Activated CD4-positive, alpha-beta memory T cell treated with anti-CD3 and anti-CD28 coated beads, Interleukin-2, amount 10 ng/mL, durations not matched to agents 7 days and 5 days (primary cell): ENCODE data around the gene NTMT2. TPM values are rescaled to one million over a fixed set of nuclear protein-coding genes. Genes with fewer than 3 reads are reported as not detected.

ENCODE experiments used
- CTCF ChIA-PET: fragments of 350-600 bp; sonication (Branson Sonifier 250); formaldehyde crosslinking; loops from one replicate; lab custom pipeline; 2021; ENCODE audit warnings: antibody characterized with exemption, inconsistent platforms; lab: Charles Lee
- POLR2A ChIA-PET: fragments of 350-600 bp; sonication (Branson Sonifier 250); formaldehyde crosslinking; loops from one replicate; lab custom pipeline; 2021; ENCODE audit warnings: antibody characterized with exemption; lab: Charles Lee
- DNase-seq: peaks from one replicate; pipeline ENCODE4 v3.0.0-alpha.2; 2020
- H3K27ac Mint-ChIP-seq: one replicate; pipeline ENCODE4 v1.8.0; 2021; ENCODE audit warnings: mild to moderate bottlenecking, mixed read lengths
- H3K27me3 Mint-ChIP-seq: one replicate; pipeline ENCODE4 v1.8.0; 2021; ENCODE audit warnings: mixed read lengths
- H3K36me3 Mint-ChIP-seq: one replicate; pipeline ENCODE4 v1.8.0; 2021; ENCODE audit warnings: low read depth, mixed read lengths
- H3K4me1 Mint-ChIP-seq: one replicate; pipeline ENCODE4 v1.8.0; 2021; ENCODE audit warnings: mixed read lengths
- H3K4me3 Mint-ChIP-seq: one replicate; pipeline ENCODE4 v1.8.0; 2021; ENCODE audit warnings: mild to moderate bottlenecking, mixed read lengths
- H3K9me3 Mint-ChIP-seq: one replicate; pipeline ENCODE4 v1.8.0; 2021; ENCODE audit warnings: mixed read lengths
- total RNA-seq, 2 experiments: library from RNA; stranded (reverse); gene quantifications; one replicate each; pipeline ENCODE4 v1.2.3, GENCODE V29; 2021

Gene NTMT2
- total RNA-seq, 2 experiments from 2014 or later = not detected

GRCh38 chr1:170134521-170134920 lies 11.2 kb upstream of the NTMT2 start:
- CTCF ChIA-PET = no interaction called here
- H3K4me3 Mint-ChIP-seq = no peak overlapping the region

DNA sequence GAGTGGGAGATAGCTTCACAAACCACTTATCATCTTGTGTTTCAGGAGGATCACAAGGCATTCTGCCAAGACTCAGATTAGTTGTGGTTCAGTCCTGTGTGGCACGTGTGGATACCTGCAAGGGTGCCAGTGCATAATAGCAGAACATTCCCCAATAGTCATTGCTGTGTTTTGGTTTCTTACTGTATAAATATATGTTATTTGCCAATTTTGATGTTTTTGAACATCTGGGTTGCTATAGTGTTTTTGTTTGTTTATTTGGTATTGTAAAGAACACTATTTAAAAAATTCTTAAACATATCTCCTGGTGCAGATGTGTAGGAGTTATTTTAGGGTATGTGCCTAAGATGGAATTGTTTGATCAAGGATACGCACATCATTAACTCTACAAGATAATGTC lies 5.4 kb upstream of the NTMT2 start:
- H3K4me3 Mint-ChIP-seq = no peak overlapping the region
- H3K27ac Mint-ChIP-seq = no peak overlapping the region
- ChIA-PET POLR2A (no interaction called here), CTCF (no interaction called here)
- no peaks in the 10 kb centered on the region for H3K4me1 Mint-ChIP-seq
- DNase-seq = no peak
- H3K9me3 Mint-ChIP-seq = no peaks in the 10 kb centered on the region
- H3K27me3 Mint-ChIP-seq = peaks cover 14% of the 10 kb centered on the region
- H3K36me3 Mint-ChIP-seq = no peaks in the 10 kb centered on the region

More at GRCh38 chr1:170134521-170134920, 11.2 kb upstream of the NTMT2 start:
- Mint-ChIP-seq H3K27ac (no peak overlapping the region), H3K9me3 (no peaks in the 10 kb centered on the region), H3K27me3 (peaks cover 10% of the 10 kb centered on the region), H3K36me3 (no peaks in the 10 kb centered on the region), H3K4me1 (no peaks in the 10 kb centered on the region)
- POLR2A ChIA-PET = no interaction called here
- DNase-seq = no peak

- no peaks in the 10 kb centered on the region for H3K9me3 Mint-ChIP-seq
- H3K4me3 Mint-ChIP-seq = no peak overlapping the region
- no peaks in the 10 kb centered on the region for H3K36me3 Mint-ChIP-seq
- ChIA-PET POLR2A (no interaction called here), CTCF (no interaction called here)
- DNase-seq = no peak
- H3K4me1 Mint-ChIP-seq = no peaks in the 10 kb centered on the region
- H3K27me3 Mint-ChIP-seq = peaks cover 14% of the 10 kb centered on the region
- H3K27ac Mint-ChIP-seq = no peak overlapping the region
Observed at GRCh38 chr1:170145061-170145460, 698 bp upstream of the NTMT2 start.

- ChIA-PET POLR2A (no interaction called here), CTCF (no interaction called here)
- Mint-ChIP-seq H3K36me3 (no peaks in the 10 kb centered on the region), H3K4me1 (no peaks in the 10 kb centered on the region), H3K9me3 (no peaks in the 10 kb centered on the region), H3K4me3 (no peak overlapping the region), H3K27me3 (peaks cover 12% of the 10 kb centered on the region), H3K27ac (no peak overlapping the region)
- DNase-seq = no peak
Observed at GRCh38 chr1:170146720-170147263, 1.0 kb downstream of the NTMT2 start.

- H3K27ac Mint-ChIP-seq = no peak overlapping the region
- CTCF ChIA-PET = no interaction called here
Observed at GRCh38 chr1:170149241-170149640, 3.5 kb downstream of the NTMT2 start.

GRCh38 chr1:170150016-170150415 lies 4.3 kb downstream of the NTMT2 start:
- Mint-ChIP-seq H3K4me1 (no peaks in the 10 kb centered on the region), H3K4me3 (no peak overlapping the region), H3K36me3 (no peaks in the 10 kb centered on the region), H3K27me3 (peaks cover 11% of the 10 kb centered on the region), H3K9me3 (no peaks in the 10 kb centered on the region), H3K27ac (no peak overlapping the region)
- no peak for DNase-seq
- ChIA-PET POLR2A (no interaction called here), CTCF (no interaction called here)

More at GRCh38 chr1:170149241-170149640, 3.5 kb downstream of the NTMT2 start:
- H3K4me1 Mint-ChIP-seq = no peaks in the 10 kb centered on the region
- no peak overlapping the region for H3K4me3 Mint-ChIP-seq
- DNase-seq = no peak
- no peaks in the 10 kb centered on the region for H3K9me3 Mint-ChIP-seq
- no peaks in the 10 kb centered on the region for H3K36me3 Mint-ChIP-seq
- peaks cover 11% of the 10 kb centered on the region for H3K27me3 Mint-ChIP-seq
- POLR2A ChIA-PET = no interaction called here

GRCh38 chr1:170150921-170151320 lies 5.2 kb downstream of the NTMT2 start:
- Mint-ChIP-seq H3K4me3 (no peak overlapping the region), H3K27me3 (peaks cover 6% of the 10 kb centered on the region), H3K36me3 (no peaks in the 10 kb centered on the region), H3K9me3 (no peaks in the 10 kb centered on the region), H3K4me1 (no peaks in the 10 kb centered on the region), H3K27ac (no peak overlapping the region)
- no peak for DNase-seq
- ChIA-PET CTCF (no interaction called here), POLR2A (no interaction called here)

DNA sequence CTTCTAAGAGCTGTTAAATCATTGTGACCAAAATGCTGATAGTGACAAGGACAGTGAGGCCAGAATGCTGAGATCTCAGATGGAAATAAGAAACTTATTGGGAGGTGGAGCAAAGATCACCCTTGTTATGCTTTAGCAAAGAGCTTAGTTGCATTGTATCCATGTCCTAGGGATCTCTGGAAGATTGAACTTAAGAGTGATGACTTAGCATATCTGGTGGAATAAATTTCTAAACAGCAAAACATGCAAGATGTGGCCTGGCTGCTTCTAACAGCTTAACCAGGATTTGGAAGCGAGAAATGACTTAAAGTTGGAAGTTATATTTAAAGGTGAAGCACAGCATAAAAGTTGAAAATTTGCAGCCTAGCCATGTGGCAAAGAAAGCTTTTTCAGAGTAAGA lies 7.7 kb downstream of the NTMT2 start:
- CTCF ChIA-PET = no interaction called here
- Mint-ChIP-seq H3K4me1 (no peaks in the 10 kb centered on the region), H3K9me3 (no peaks in the 10 kb centered on the region), H3K27me3 (peaks cover 4% of the 10 kb centered on the region), H3K27ac (no peak overlapping the region), H3K4me3 (no peak overlapping the region), H3K36me3 (no peaks in the 10 kb centered on the region)
- DNase-seq = no peak
- POLR2A ChIA-PET = no interaction called here

- no peak overlapping the region for H3K4me3 Mint-ChIP-seq
- no peak for DNase-seq
- no peak overlapping the region for H3K27ac Mint-ChIP-seq
- no peaks in the 10 kb centered on the region for H3K36me3 Mint-ChIP-seq
- H3K27me3 Mint-ChIP-seq = peaks cover under 1% of the 10 kb centered on the region
- H3K4me1 Mint-ChIP-seq = no peaks in the 10 kb centered on the region
- no peaks in the 10 kb centered on the region for H3K9me3 Mint-ChIP-seq
- POLR2A ChIA-PET = no interaction called here
- CTCF ChIA-PET = no interaction called here
Observed at GRCh38 chr1:170155055-170155454, 9.3 kb downstream of the NTMT2 start.

DNA sequence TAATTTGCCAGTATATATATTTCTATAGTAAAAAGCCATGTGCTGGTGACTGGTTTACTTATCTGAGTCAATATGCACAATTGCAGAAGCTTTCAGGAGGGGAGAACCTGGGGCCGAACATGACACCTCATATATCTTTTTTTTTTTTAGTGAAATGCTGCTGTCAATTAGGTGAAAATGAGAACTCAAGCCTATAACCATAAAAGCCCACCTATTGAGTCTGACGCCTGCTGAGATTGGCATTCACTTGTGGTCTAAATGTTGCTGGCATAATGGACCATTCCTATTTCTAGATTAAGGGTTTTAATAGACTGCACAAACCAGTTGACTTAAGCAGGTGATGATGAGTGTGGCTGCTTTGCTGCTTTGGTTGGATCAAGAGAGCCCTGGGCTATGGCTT lies 10.8 kb downstream of the NTMT2 start:
- Mint-ChIP-seq H3K27ac (no peak overlapping the region), H3K4me3 (no peak overlapping the region), H3K27me3 (no peaks in the 10 kb centered on the region), H3K9me3 (no peaks in the 10 kb centered on the region), H3K36me3 (no peaks in the 10 kb centered on the region), H3K4me1 (no peaks in the 10 kb centered on the region)
- POLR2A ChIA-PET = no interaction called here
- DNase-seq = no peak
- CTCF ChIA-PET = no interaction called here

- CTCF ChIA-PET = no interaction called here
- Mint-ChIP-seq H3K4me1 (no peaks in the 10 kb centered on the region), H3K27ac (no peak overlapping the region)
Observed at GRCh38 chr1:170157820-170158219, 12.1 kb downstream of the NTMT2 start.

DNA sequence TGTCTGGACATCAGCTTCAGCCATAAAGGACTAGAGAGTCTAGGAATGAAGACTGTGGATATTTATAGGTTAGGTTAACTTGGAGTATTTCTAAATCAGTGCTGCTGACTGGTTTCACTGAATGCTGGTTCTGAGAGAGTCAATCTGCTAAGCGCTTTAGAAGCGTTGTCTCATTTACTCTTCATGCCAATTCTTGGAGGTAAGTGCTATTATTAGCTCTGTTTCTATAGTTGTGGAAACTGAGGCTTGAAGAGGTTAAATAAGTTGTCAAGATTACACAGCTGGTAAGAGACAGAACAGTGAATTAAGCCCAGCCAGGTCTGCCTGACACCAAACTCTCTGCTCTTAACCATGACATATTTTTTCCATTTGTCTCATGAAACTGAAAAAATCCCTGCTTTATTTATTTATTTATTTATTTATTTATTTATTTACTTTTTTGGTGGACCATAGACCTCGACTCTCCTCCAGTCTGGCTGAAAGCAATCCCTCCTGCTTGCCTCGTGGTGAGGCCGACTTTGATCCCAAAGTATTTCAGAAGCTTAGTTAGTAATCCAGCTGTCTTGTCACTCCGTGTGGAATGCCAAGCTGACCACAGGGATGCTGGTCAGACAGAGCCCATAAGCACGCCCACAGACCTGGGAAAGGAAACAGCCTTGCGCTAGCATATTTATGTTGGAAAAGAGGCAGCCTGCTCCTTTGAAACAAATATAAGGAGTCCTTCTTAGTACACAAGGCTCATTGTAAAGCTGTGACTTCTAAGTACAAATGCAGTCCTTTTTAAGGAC lies 16.9 kb downstream of the NTMT2 start:
- H3K27ac Mint-ChIP-seq = no peak overlapping the region
- no peaks in the 10 kb centered on the region for H3K36me3 Mint-ChIP-seq
- H3K27me3 Mint-ChIP-seq = no peaks in the 10 kb centered on the region
- no peak for DNase-seq
- CTCF ChIA-PET = interaction anchor here (0.5 kb wide), 1 partner anchor 527 kb away, joined by 3 read pairs; no protein-coding TSS in a partner anchor
- no peak overlapping the region for H3K4me3 Mint-ChIP-seq
- POLR2A ChIA-PET = no interaction called here
- H3K4me1 Mint-ChIP-seq = peaks cover 2% of the 10 kb centered on the region
- H3K9me3 Mint-ChIP-seq = no peaks in the 10 kb centered on the region

More at GRCh38 chr1:170157820-170158219, 12.1 kb downstream of the NTMT2 start:
- POLR2A ChIA-PET = no interaction called here
- no peak for DNase-seq
- Mint-ChIP-seq H3K36me3 (no peaks in the 10 kb centered on the region), H3K9me3 (no peaks in the 10 kb centered on the region), H3K4me3 (no peak overlapping the region), H3K27me3 (no peaks in the 10 kb centered on the region)

- no peaks in the 10 kb centered on the region for H3K27me3 Mint-ChIP-seq
- peaks cover 7% of the 10 kb centered on the region for H3K4me1 Mint-ChIP-seq
- H3K27ac Mint-ChIP-seq = no peak overlapping the region
- no peaks in the 10 kb centered on the region for H3K36me3 Mint-ChIP-seq
- no peak for DNase-seq
- CTCF ChIA-PET = no interaction called here
- POLR2A ChIA-PET = no interaction called here
- no peak overlapping the region for H3K4me3 Mint-ChIP-seq
- H3K9me3 Mint-ChIP-seq = no peaks in the 10 kb centered on the region
Observed at GRCh38 chr1:170164103-170164763, 18.5 kb downstream of the NTMT2 start.
